ENCODE data around the gene TMCO4.

GRCh38 chr1:19757641-19758040 lies 42.1 kb downstream of the TMCO4 start:
- TF ChIP-seq, protein P1, sequence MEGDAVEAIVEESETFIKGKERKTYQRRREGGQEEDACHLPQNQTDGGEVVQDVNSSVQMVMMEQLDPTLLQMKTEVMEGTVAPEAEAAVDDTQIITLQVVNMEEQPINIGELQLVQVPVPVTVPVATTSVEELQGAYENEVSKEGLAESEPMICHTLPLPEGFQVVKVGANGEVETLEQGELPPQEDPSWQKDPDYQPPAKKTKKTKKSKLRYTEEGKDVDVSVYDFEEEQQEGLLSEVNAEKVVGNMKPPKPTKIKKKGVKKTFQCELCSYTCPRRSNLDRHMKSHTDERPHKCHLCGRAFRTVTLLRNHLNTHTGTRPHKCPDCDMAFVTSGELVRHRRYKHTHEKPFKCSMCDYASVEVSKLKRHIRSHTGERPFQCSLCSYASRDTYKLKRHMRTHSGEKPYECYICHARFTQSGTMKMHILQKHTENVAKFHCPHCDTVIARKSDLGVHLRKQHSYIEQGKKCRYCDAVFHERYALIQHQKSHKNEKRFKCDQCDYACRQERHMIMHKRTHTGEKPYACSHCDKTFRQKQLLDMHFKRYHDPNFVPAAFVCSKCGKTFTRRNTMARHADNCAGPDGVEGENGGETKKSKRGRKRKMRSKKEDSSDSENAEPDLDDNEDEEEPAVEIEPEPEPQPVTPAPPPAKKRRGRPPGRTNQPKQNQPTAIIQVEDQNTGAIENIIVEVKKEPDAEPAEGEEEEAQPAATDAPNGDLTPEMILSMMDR (IDR thresholded peaks at IDR 0.05): no peak
- no peak for TF ChIP-seq POLR2A (IDR thresholded peaks at IDR 0.05)
